HG02981 (cell line): ENCODE results near the gene LEMD3.
"Not testable (repeated sequence)": the region's sequence is repeated elsewhere in the genome, so short reads cannot be mapped to it uniquely, and the experiment has no call there.

Experiments
- ATAC-seq: cut with Tn5 transposase; IDR thresholded peaks from one replicate; pipeline ENCODE4 v1.9.1; 2021; ENCODE audit warnings: mild to moderate bottlenecking, moderate library complexity; ENCODE audit not compliant: unreplicated experiment

The LEMD3 gene

DNA sequence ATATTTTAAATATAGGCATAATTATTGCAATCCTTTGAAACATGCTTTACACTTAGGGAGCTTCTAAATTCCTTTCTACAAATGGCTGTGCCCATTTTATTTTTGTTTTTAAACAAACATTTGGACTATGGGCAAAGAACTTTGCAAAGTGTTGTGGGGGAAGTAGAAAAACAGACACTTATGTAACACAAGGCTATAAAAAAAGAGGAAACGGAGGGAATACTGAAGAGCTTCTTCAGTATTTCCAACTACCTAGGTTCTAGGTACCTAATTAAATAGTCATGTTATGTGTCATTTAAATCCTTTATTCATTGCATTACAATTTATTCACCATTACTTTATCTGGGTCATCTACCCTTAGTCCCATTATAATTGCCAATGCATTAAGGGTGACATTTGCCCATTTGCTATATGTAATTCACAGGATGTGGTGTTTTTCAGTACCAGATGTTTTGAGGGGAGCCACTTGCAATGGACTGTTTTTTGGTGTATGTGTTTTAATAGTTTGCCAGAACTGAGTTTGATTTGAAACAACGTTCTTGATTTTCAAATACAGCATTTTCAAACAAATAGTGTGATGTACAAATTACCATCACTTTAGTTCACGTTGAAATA lies 107.6 kb downstream of the LEMD3 start:
- ATAC-seq, result no peak

- peak; percentile 8 for ATAC-seq
Measured at GRCh38 chr12:65277994-65278575, 108.7 kb downstream of the LEMD3 start.

DNA sequence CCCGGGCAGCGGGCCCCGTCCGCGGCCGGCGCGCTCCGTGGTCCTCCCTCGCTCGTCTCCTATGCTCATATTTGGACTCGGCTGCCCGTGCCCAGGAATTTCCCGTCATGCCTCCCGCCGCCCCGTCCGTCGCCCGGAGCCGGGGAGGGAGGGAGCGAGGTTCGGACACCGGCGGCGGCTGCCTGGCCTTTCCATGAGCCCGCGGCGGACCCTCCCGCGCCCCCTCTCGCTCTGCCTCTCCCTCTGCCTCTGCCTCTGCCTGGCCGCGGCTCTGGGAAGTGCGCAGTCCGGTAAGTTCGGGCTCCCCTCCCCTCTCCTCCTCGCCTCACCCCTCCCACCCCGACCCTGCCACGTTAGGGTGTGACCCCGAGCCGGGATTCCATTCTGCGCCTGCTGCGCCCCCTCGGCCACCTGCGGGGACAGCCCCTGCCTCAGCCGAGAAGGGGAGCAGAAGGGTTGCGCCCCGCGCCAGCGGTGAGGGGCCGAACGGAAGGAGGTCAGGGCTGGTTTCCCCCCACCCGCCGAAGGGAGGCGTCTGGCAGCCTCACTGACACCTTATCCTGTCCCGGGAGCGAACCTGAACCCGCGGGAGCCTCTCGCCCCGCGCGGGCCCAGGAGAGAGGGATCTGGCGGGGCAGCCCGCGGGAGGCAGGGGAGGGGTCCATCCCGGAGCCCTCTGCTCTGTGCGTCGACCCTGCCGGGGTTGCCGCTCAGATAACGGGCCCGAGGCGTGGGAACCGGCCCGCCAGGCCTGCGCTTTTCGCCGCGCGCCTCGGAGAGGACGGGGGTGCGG lies 109.4 kb downstream of the LEMD3 start, which contains the start of gene MSRB3:
MSRB3 (plus strand) TSS at position 108 of the 793 bp plus-strand sequence. CDS start 29,897 bp downstream, outside the sequence.
- ATAC-seq, result peak; percentile 59

DNA sequence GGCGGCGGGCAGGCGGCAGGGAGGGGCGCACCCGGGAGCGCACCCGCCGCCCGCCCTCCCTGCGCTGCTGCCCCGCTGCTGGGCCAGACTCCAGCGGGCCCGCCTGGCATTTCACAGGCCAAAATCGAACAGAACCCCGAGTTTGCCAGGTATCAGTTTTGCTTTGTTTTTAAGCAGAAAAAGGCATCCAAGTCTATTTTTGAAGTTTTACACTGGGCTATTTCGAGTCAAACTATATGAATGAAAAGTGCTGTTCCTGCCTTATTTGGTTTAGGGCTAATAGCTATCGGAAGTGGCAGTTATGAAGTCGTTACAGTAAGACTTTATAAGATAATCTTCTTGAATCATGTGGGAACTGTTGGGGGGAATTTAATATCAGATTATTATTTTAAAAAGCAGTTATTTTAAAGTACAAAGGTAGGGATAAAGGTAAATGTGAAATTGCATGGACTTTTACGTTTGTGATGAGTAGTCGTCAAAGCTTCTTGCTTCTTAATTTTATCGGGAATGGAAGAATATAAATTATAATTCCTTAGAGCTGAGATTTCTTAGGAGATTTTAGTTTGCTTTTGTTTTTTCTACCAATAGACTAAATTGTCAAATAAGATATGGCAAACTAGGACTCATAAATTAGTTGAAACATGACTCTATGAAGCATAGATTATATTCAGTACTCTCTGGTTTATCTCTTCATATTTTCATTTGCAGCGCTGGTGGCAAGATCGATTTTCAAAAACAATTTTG lies 110.2 kb downstream of the LEMD3 start:
- no peak for ATAC-seq

GRCh38 chr12:65280306-65280705 lies 110.9 kb downstream of the LEMD3 start:
- ATAC-seq, result no peak

GRCh38 chr12:65282840-65283239 lies 113.5 kb downstream of the LEMD3 start:
- ATAC-seq, result no peak

DNA sequence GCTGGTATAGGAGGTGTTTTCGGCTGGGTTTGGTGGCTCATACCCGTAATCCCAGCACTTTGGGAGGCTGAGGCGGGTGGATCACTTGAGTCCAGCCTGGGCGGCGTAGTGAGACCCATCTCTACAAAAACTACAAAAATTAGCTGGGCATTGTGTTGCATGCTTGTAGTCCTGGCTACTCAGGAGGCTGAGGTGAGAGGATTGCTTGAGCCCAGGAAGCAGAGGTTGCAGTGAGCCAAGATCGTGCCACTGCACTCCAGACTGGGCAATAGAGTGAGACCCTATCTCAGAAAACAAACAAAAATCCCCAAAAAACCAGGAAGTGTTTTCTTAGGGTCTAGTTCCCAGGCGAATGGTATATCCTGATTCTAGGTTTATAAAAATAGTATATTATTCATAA lies 116.1 kb downstream of the LEMD3 start:
- not testable (repeated sequence) for ATAC-seq

DNA sequence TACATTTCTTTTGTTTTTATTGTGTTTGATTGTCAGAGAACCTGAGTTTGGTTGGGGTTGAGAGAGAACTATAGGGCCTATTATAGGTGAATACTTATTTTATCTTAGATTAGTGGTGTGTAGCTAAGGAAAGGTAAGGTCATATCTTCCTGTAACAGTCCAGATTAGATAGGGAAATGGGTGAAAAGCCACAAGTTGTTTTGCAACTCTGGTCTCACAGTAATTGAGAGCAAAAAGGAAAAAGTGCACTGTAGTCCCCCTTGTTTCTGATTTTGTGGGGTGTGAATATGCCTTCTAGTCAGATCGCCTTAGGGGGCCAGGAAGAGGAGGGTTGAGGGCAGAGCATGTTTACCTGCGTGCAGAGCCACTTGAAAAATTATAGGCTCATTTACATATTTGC lies 118.0 kb downstream of the LEMD3 start:
- no peak for ATAC-seq

GRCh38 chr12:65292241-65292640 lies 122.9 kb downstream of the LEMD3 start:
- no peak for ATAC-seq

DNA sequence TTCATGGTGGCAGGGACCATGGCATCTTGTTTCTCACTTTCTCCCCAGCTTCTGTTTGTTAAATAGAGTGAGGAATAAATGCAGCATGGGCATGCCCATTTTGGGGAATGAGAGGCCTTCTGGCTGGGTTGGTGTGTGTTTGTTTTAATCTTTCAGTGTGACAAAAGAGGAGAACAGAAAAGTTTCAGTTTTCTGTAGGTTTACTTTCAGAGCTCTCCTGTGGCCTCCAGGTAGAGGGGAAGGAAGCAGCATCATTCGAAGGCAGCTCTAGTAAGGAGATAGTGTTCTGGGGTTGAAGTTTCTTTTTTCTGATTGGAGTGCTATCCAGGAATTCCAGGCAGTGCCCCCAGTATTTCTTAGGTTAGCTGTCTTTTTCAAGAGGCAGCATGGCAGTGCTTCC lies 124.4 kb downstream of the LEMD3 start:
- ATAC-seq, result no peak

- no peak for ATAC-seq
Measured at GRCh38 chr12:65294641-65295262, 125.4 kb downstream of the LEMD3 start.

GRCh38 chr12:65296508-65297265 lies 127.3 kb downstream of the LEMD3 start:
- ATAC-seq, result no peak
